ENCODE data around the gene HYAL4. TPM values are rescaled to one million over a fixed set of nuclear protein-coding genes. Genes with fewer than 3 reads are reported as not detected.

Gene HYAL4
- total RNA-seq, 1 experiment from 2014 or later = not detected

Other genes starting within 250 kb of the HYAL4 start
- 0.04 TPM in 1 of 2 replicates, not detected in the other for gene ASB15, start 243.3 kb upstream of the HYAL4 start, total RNA-seq (2014; rRNA removed; shearing (Covaris generic); ENCODE audit: low replicate concordance)
- not detected in 2 replicates for gene LMOD2, start 189.3 kb upstream of the HYAL4 start, total RNA-seq (2014; rRNA removed; shearing (Covaris generic); ENCODE audit: low replicate concordance)
- gene WASL, start 96.2 kb upstream of the HYAL4 start, total RNA-seq (2014; rRNA removed; shearing (Covaris generic); ENCODE audit: low replicate concordance) = 7.1 and 12.1 TPM in 2 replicates
- gene SPAM1, start 80.1 kb downstream of the HYAL4 start, total RNA-seq (2014; rRNA removed; shearing (Covaris generic); ENCODE audit: low replicate concordance) = not detected in 2 replicates
- gene TMEM229A, start 187.9 kb downstream of the HYAL4 start, total RNA-seq (2014; rRNA removed; shearing (Covaris generic); ENCODE audit: low replicate concordance) = not detected in 2 replicates

Data from Karpas-422 (cell line).